SK-N-SH (cell line): Measurements from ENCODE around the gene DNMT3A. TPM values are rescaled to one million over a fixed set of nuclear protein-coding genes. Genes with fewer than 3 reads are reported as not detected.

Experiments
- CTCF ChIA-PET: fragments of 300-600, 350-600 bp; formaldehyde crosslinking; extraction: SDS; loops from one replicate; lab custom pipeline; 2021; lab: Yijun Ruan, JAX
- POLR2A ChIA-PET: fragments of 350-600 bp; sonication (Branson Sonifier 250); formaldehyde crosslinking; extraction: SDS; loops from one replicate; lab custom pipeline; 2020; ENCODE audit warnings: antibody characterized with exemption, inconsistent platforms; lab: Yijun Ruan, JAX
- DNase-seq: peaks from one replicate; pipeline ENCODE4 v3.0.0; 2012
- H2AFZ ChIP-seq: fragments of 200-600 bp; sonication (generic); 2 replicates; pipeline ENCODE4 v1.8.1; 2016; ENCODE audit warnings: antibody characterized with exemption, mild to moderate bottlenecking, low read depth
- H3F3A ChIP-seq: fragments of 200-600 bp; sonication (generic); replicated peaks from 2 replicates; pipeline ENCODE3; 2016; ENCODE audit warnings: antibody characterized with exemption, mild to moderate bottlenecking; ENCODE audit not compliant: insufficient read depth
- H3K27ac ChIP-seq, 2 experiments: fragments of 200-500 bp in 1 of 2; fragments of 200-600 bp in 1 of 2; sonication (Bioruptor generic) in 1 of 2; sonication (generic), shearing (Covaris generic) in 1 of 2; 2 replicates each; pipeline versions ENCODE4 v1.5.1 to v1.6.1; 2014 to 2016; ENCODE audit warnings: low read depth in 2 of 2, inconsistent platforms in 1 of 2, low read length in 1 of 2, mild to moderate bottlenecking in 1 of 2, mixed read lengths in 1 of 2
- H3K27me3 ChIP-seq: fragments of 200-600 bp; sonication (generic), shearing (Covaris generic); 2 replicates; pipeline ENCODE4 v1.6.1; 2016; ENCODE audit warnings: mixed run types; ENCODE audit not compliant: insufficient read depth
- H3K36me3 ChIP-seq, 2 experiments: fragments of 200-500 bp in 1 of 2; fragments of 200-600 bp in 1 of 2; sonication (Bioruptor generic) in 1 of 2; sonication (generic) in 1 of 2; replicated peaks in 1 of 2; 2 replicates each; pipeline versions ENCODE3 to v1.5.1; 2014 to 2016; ENCODE audit warnings: low read length in 1 of 2, mild to moderate bottlenecking in 1 of 2; ENCODE audit not compliant: insufficient read depth in 2 of 2, control insufficient read depth in 1 of 2
- H3K4me1 ChIP-seq, 2 experiments: fragments of 200-500 bp in 1 of 2; fragments of 200-600 bp in 1 of 2; sonication (Bioruptor generic) in 1 of 2; sonication (generic), shearing (Covaris generic) in 1 of 2; 2 replicates each; pipeline versions ENCODE4 v1.5.1 to v1.6.1; 2014 to 2016; ENCODE audit warnings: low read depth in 1 of 2, low read length in 1 of 2, mixed run types in 1 of 2; ENCODE audit not compliant: insufficient read depth in 2 of 2, control insufficient read depth in 1 of 2
- H3K4me2 ChIP-seq: fragments of 200-600 bp; sonication (generic), shearing (Covaris generic); 2 replicates; pipeline ENCODE4 v1.6.1; 2017; ENCODE audit warnings: mixed run types
- H3K4me3 ChIP-seq, 2 experiments: fragments of 200-500 bp in 1 of 2; fragments of 200-600 bp in 1 of 2; sonication (Bioruptor generic) in 1 of 2; sonication (generic), shearing (Covaris generic) in 1 of 2; 2 replicates each; pipeline versions ENCODE4 v1.5.1 to v1.8.1; 2014 to 2016; ENCODE audit warnings: low read depth in 2 of 2, inconsistent platforms in 1 of 2, low read length in 1 of 2, mild to moderate bottlenecking in 1 of 2, mixed read lengths in 1 of 2, moderate library complexity in 1 of 2
- H3K79me2 ChIP-seq: fragments of 200-600 bp; sonication (generic); 2 replicates; pipeline ENCODE4 v1.8.1; 2017; ENCODE audit warnings: mild to moderate bottlenecking; ENCODE audit not compliant: insufficient read depth
- H3K9ac ChIP-seq: fragments of 200-600 bp; sonication (generic); 2 replicates; pipeline ENCODE4 v1.6.1; 2017; ENCODE audit warnings: mixed run types
- H3K9me2 ChIP-seq: fragments of 200-600 bp; sonication (generic); 2 replicates; pipeline ENCODE4 v1.6.1; 2017; ENCODE audit warnings: mixed run types
- H3K9me3 ChIP-seq: fragments of 200-600 bp; sonication (generic); 2 replicates; pipeline ENCODE4 v1.6.1; 2017; ENCODE audit warnings: mixed run types, mild to moderate bottlenecking, moderate library complexity
- H4K20me1 ChIP-seq: fragments of 200-600 bp; sonication (generic); 2 replicates; pipeline ENCODE4 v1.6.1; 2017; ENCODE audit warnings: mild to moderate bottlenecking, mixed run types; ENCODE audit not compliant: insufficient read depth
- FOSL2 ChIP-seq: IDR thresholded peaks from 2 replicates; pipeline ENCODE4 v1.4.0; 2012; ENCODE audit warnings: low read depth, mild to moderate bottlenecking, moderate library complexity, borderline replicate concordance
- GABPA ChIP-seq: IDR thresholded peaks from 2 replicates; pipeline ENCODE4 v1.4.0; 2012; ENCODE audit warnings: low read depth, mild to moderate bottlenecking
- GATA2 ChIP-seq: sonication (generic); formaldehyde crosslinking; IDR thresholded peaks from 2 replicates; pipeline ENCODE4 v1.5.0; 2020; ENCODE audit warnings: mild to moderate bottlenecking, missing genetic modification reagents
- IRF3 ChIP-seq: fragments of 150-350 bp; IDR thresholded peaks from 2 replicates; pipeline ENCODE4 v1.6.1; 2016; ENCODE audit warnings: mild to moderate bottlenecking, low read depth, low read length
- MAX ChIP-seq: IDR thresholded peaks from 2 replicates; pipeline ENCODE4 v1.4.0; 2012; ENCODE audit warnings: low read depth
- NFIC ChIP-seq: IDR thresholded peaks from 2 replicates; pipeline ENCODE4 v1.4.0; 2012; ENCODE audit warnings: borderline replicate concordance
- PBX3 ChIP-seq: IDR thresholded peaks from 2 replicates; pipeline ENCODE4; 2012
- REST ChIP-seq: IDR thresholded peaks from 2 replicates; pipeline ENCODE4 v1.6.1; 2012; ENCODE audit warnings: mild to moderate bottlenecking, low read depth, low read length, moderate library complexity
- RXRA ChIP-seq: IDR thresholded peaks from 2 replicates; pipeline ENCODE4 v1.4.0; 2012; ENCODE audit warnings: low read depth, mild to moderate bottlenecking, borderline replicate concordance
- TCF12 ChIP-seq: IDR thresholded peaks from 2 replicates; pipeline ENCODE4 v1.4.0; 2012
- WGBS: methylation state at CpG from one replicate; pipeline ENCODE4 v1.1.6; 2017; ENCODE audit warnings: low lambda C conversion rate; 5-methylcytosine and 5-hydroxymethylcytosine counted together
- polyA plus RNA-seq, 3 experiments: library from polyadenylated mRNA; depleted of rRNA; stranded (reverse); fragments of >200 nt; gene quantifications; 2 replicates each; pipeline ENCODE4 v1.2.3, GENCODE V29; 2012
- TF ChIP-seq, protein P1 (sequence below): fragments of 200-600 bp; sonication (generic); IDR thresholded peaks from 2 replicates; pipeline ENCODE4 v1.6.1; 2017; ENCODE audit warnings: antibody characterized with exemption, mild to moderate bottlenecking, moderate library complexity

DNMT3A gene
- polyA plus RNA-seq, 1 of the 3 experiments (the other 2 are of a cell fraction), result 5.6 TPM

GRCh38 chr2:25302758-25303375 is 38.9 kb downstream of the DNMT3A start:
- H4K20me1 ChIP-seq, result peaks cover 7% of the 10 kb centered on the region; the same call in 1 of the 2 replicates
- no peaks in the 10 kb centered on the region for H3K9me2 ChIP-seq
- POLR2A ChIA-PET, result interaction anchor here (0.6 kb wide), 1 partner anchor 10 kb away, joined by 3 read pairs; no protein-coding TSS in a partner anchor
- no peaks in the 10 kb centered on the region for H3K27me3 ChIP-seq
- no peak overlapping the region for H2AFZ ChIP-seq
- no peak overlapping the region for H3K4me3 ChIP-seq
- peaks cover 24 to 47% of the 10 kb centered on the region in 2 experiments; a peak in 3 of 4 replicates for H3K4me1 ChIP-seq
- H3K79me2 ChIP-seq, result no peaks in the 10 kb centered on the region
- H3K9ac ChIP-seq, result no peak overlapping the region
- CTCF ChIA-PET, result interaction anchor here (0.7 to 2.3 kb wide), 6 partner anchors 9 to 264 kb away, joined by 3 to 7 read pairs (median 4); no protein-coding TSS in a partner anchor
- H3K27ac ChIP-seq, result no peak overlapping the region; a peak in 1 of 4 replicates
- no peak for TF ChIP-seq FOSL2
- no peak for TF ChIP-seq GABPA
- no peak for TF ChIP-seq RXRA
- no peak for TF ChIP-seq NFIC
- TF ChIP-seq TCF12, result no peak
- TF ChIP-seq, protein P1, sequence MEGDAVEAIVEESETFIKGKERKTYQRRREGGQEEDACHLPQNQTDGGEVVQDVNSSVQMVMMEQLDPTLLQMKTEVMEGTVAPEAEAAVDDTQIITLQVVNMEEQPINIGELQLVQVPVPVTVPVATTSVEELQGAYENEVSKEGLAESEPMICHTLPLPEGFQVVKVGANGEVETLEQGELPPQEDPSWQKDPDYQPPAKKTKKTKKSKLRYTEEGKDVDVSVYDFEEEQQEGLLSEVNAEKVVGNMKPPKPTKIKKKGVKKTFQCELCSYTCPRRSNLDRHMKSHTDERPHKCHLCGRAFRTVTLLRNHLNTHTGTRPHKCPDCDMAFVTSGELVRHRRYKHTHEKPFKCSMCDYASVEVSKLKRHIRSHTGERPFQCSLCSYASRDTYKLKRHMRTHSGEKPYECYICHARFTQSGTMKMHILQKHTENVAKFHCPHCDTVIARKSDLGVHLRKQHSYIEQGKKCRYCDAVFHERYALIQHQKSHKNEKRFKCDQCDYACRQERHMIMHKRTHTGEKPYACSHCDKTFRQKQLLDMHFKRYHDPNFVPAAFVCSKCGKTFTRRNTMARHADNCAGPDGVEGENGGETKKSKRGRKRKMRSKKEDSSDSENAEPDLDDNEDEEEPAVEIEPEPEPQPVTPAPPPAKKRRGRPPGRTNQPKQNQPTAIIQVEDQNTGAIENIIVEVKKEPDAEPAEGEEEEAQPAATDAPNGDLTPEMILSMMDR, result no peak
- no peak for TF ChIP-seq GATA2
- TF ChIP-seq, all 33 proteins: peak for 0
- H3F3A ChIP-seq, result no peaks in the 10 kb centered on the region
- H3K36me3 ChIP-seq, result peaks cover 0 to 41% of the 10 kb centered on the region in 2 experiments
- DNase-seq, result no peak
- no peaks in the 10 kb centered on the region for H3K9me3 ChIP-seq
- WGBS, result 95% methylated on average over 9 of the region's 9 CpGs
- no peak overlapping the region for H3K4me2 ChIP-seq

GRCh38 chr2:25301453-25302352 is 40.0 kb downstream of the DNMT3A start:
- WGBS, result 70% methylated on average over 8 of the region's 8 CpGs
- TF ChIP-seq REST (no peak), IRF3 (no peak), MAX (peak; percentile 67; the same call in 1 of the 2 replicates), FOSL2 (peak; percentile 96), PBX3 (0 out of 2 replicates have a peak, but pooled peaks have one; percentile 25), TCF12 (peak; percentile 68)
- TF ChIP-seq, protein P1, result no peak
- TF ChIP-seq, all 33 proteins: peak for 4
- Histone ChIP-seq H3K79me2 (no peaks in the 10 kb centered on the region), H3K9me3 (no peaks in the 10 kb centered on the region), H3K4me2 (peak overlapping the region; percentile 36), H3K36me3 (peaks cover 0 to 39% of the 10 kb centered on the region in 2 experiments), H2AFZ (no peak overlapping the region), H3K4me3 (no peak overlapping the region), H3K27me3 (no peaks in the 10 kb centered on the region), H3K4me1 (peaks cover 24 to 40% of the 10 kb centered on the region in 2 experiments; a peak in 3 of 4 replicates), H3K27ac (peak overlapping the region; percentile 7 to 19; a peak in 3 of 4 replicates), H3K9me2 (no peaks in the 10 kb centered on the region), H3K9ac (no peak overlapping the region), H4K20me1 (peaks cover 7% of the 10 kb centered on the region; the same call in 1 of the 2 replicates), H3F3A (no peaks in the 10 kb centered on the region)
- no peak for DNase-seq
- ChIA-PET POLR2A (interaction anchor here (0.6 kb wide), 1 partner anchor 9 kb away, joined by 3 read pairs; no protein-coding TSS in a partner anchor), CTCF (interaction anchor here (0.6 to 2.3 kb wide), 8 partner anchors 7 to 75 kb away, joined by 3 to 7 read pairs (median 4); no protein-coding TSS in a partner anchor)
